Gastrocnemius medialis (tissue), 4 donors: ENCODE measurements around the gene CACNA2D2. TPM values are rescaled to one million over a fixed set of nuclear protein-coding genes. Genes with fewer than 3 reads are reported as not detected.

Source experiments
- ATAC-seq, 2 donors: fragments of 150-250 bp; one replicate each; pipeline ENCODE4 v1.9.1; 2016
- DNase-seq, 2 donors: peaks; one replicate each; pipeline ENCODE4 v3.0.0-alpha.2; 2019
- H3K27ac ChIP-seq, 4 donors: fragments of 200-600 bp; sonication (generic); 1 replicate in 1 of 4; 2 replicates in 3 of 4; pipeline ENCODE4 v1.5.1; 2016 to 2018; ENCODE audit warnings: mild to moderate bottlenecking in 2 of 4, moderate library complexity in 1 of 4
- H3K27me3 ChIP-seq, 3 donors: fragments of 200-600 bp; sonication (generic) in 2 of 3; 1 replicate in 1 of 3; 2 replicates in 2 of 3; pipeline versions ENCODE4 v1.5.1 to v1.6.0; 2016 to 2019; ENCODE audit warnings: mild to moderate bottlenecking in 1 of 3, moderate library complexity in 1 of 3
- H3K36me3 ChIP-seq, 2 donors: fragments of 200-600 bp; sonication (generic) in 1 of 2; one replicate each; pipeline ENCODE4 v1.5.1; 2017 to 2018
- H3K4me1 ChIP-seq, 2 donors: fragments of 200-600 bp; sonication (generic) in 1 of 2; one replicate each; pipeline ENCODE4 v1.5.1; 2016 to 2017; ENCODE audit warnings: mild to moderate bottlenecking in 2 of 2
- H3K4me3 ChIP-seq, 4 donors: fragments of 200-600 bp; sonication (generic) in 3 of 4; 1 replicate in 1 of 4; 2 replicates in 3 of 4; pipeline ENCODE4 v1.5.1; 2016 to 2019; ENCODE audit warnings: mild to moderate bottlenecking in 2 of 4
- H3K9me3 ChIP-seq, 3 donors: fragments of 200-600 bp; sonication (generic) in 2 of 3; 1 replicate in 1 of 3; 2 replicates in 2 of 3; pipeline ENCODE4 v1.5.1; 2016 to 2019
- CTCF ChIP-seq, 5 experiments: fragments of 450-650 bp in 3 of 5; fragments of 200-600 bp in 2 of 5; sonication (generic) in 2 of 5; IDR thresholded peaks in 4 of 5; conservative IDR thresholded peaks in 1 of 5; 1 replicate in 4 of 5; 2 replicates in 1 of 5; pipeline ENCODE4 v1.5.1; 2016 to 2019; ENCODE audit warnings: antibody characterized with exemption in 5 of 5, mild to moderate bottlenecking in 3 of 5, moderate library complexity in 3 of 5
- POLR2A ChIP-seq, 2 donors: fragments of 450-650 bp; IDR thresholded peaks; one replicate each; pipeline ENCODE4 v1.6.1; 2017; ENCODE audit warnings: antibody characterized with exemption in 2 of 2, mild to moderate bottlenecking in 2 of 2, moderate library complexity in 2 of 2
- in situ Hi-C, 4 donors: fragments of 200-750 bp; cut with MboI; loops; one replicate each; pipeline versions ENCODE4 v1.15.0 to v1.8.0; 2017; ENCODE audit warnings: low sequenced_read_pairs in 4 of 4
- intact Hi-C: fragments of 100-400 bp; cut with DNase I; formaldehyde crosslinking; loops from one replicate; pipeline ENCODE4 v1.15.1; 2023; ENCODE audit warnings: low total_unique reads
- total RNA-seq, 4 donors: library from RNA; depleted of rRNA; stranded (reverse); fragments of >200 nt; gene quantifications; one replicate each; pipeline versions ENCODE4 v1.1.0 to v1.2.3, GENCODE V29; 2016

Gene CACNA2D2
- total RNA-seq, 4 donors from 2014 or later, result 0.27 to 0.68 (median 0.45) TPM

DNA sequence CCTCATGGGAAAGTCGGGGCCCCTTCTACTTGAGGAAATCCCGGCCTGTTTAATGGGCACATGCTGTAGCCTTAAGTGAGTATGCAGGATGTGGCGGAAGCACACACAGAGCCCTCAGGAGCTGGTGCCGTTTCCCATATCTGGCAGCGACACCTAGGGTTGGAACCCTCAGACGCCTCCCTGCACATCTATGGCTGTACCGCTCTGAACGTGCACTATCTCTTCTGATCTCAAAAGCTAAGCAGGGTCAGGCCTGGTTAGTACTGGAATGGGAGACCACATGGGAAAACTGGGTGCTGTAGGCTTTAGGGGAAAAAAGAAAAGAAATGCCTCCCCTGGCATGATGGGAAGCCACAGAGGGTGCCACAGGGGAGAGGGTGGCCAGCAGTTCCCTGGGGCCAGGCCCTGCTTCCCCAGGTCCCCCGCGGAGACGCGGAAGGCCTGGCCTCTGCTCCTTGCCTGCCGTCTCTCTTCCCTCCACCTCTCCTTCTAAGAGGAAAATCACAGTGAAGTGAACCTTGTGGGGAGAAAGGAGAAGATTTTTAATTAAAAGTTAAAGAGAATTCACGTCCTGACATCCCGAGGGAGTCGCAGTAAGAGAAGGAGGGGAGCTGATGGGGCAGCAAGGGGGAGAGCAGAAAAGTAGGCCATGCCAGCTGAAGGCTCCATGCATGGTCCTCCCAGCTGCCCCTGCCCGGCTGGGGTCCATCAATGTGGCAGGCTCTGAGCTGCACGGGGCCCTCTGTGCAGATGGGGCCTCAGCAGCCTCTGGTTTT is 83.7 kb downstream of the CACNA2D2 start:
- ATAC-seq (no peak), DNase-seq (no peak)
- H3K9me3 ChIP-seq, result no peaks in the 10 kb centered on the region
- H3K36me3 ChIP-seq, result no peaks in the 10 kb centered on the region
- no peak overlapping the region for H3K4me3 ChIP-seq
- no peak for TF ChIP-seq CTCF (IDR thresholded peaks at IDR 0.05 in 4 of 5, conservative IDR thresholded peaks at IDR 0.05 in 1 of 5)
- no peak for TF ChIP-seq POLR2A (IDR thresholded peaks at IDR 0.05)
- H3K27me3 ChIP-seq, result no peaks in the 10 kb centered on the region
- in situ Hi-C loops, result no loop called here
- H3K4me1 ChIP-seq, result no peaks in the 10 kb centered on the region
- intact Hi-C loops, result no loop called here
- no peak overlapping the region for H3K27ac ChIP-seq

DNA sequence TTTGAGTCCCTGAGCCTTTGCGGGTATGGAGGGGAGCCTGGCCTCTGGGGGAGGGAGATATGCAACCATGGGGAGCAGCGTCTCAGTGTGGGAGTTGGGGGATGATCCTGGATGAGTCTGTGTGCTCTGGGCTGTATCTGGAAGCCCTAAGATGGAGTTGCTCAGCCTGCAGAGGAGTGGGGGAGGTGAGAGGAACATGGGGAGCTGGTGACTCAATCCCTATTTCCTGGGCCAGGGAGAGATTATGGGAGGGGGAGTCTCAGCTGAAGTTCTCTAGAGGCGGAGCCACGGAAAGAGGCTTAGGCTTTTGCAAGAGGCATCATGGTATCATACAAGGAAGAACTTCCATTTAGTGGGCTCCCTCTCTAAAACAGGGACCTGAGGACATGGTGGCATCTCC is 84.6 kb downstream of the CACNA2D2 start:
- no peaks in the 10 kb centered on the region for H3K27me3 ChIP-seq
- TF ChIP-seq CTCF (IDR thresholded peaks at IDR 0.05 in 4 of 5, conservative IDR thresholded peaks at IDR 0.05 in 1 of 5), result no peak
- H3K36me3 ChIP-seq, result no peaks in the 10 kb centered on the region
- ATAC-seq, result no peak
- in situ Hi-C loops (no loop called here), intact Hi-C loops (no loop called here)
- no peak overlapping the region for H3K27ac ChIP-seq
- no peaks in the 10 kb centered on the region for H3K4me1 ChIP-seq
- H3K9me3 ChIP-seq, result no peaks in the 10 kb centered on the region
- H3K4me3 ChIP-seq, result no peak overlapping the region
- no peak for DNase-seq

- no peaks in the 10 kb centered on the region for H3K36me3 ChIP-seq
- no peak overlapping the region for H3K27ac ChIP-seq
- H3K27me3 ChIP-seq, result no peaks in the 10 kb centered on the region
- H3K4me1 ChIP-seq, result no peaks in the 10 kb centered on the region
- no peaks in the 10 kb centered on the region for H3K9me3 ChIP-seq
- DNase-seq (no peak), ATAC-seq (no peak)
- TF ChIP-seq POLR2A (IDR thresholded peaks at IDR 0.05), result no peak
- no peak overlapping the region for H3K4me3 ChIP-seq
- in situ Hi-C loops (no loop called here), intact Hi-C loops (no loop called here)
Observed at GRCh38 chr3:50417637-50418033, 85.8 kb downstream of the CACNA2D2 start.

GRCh38 chr3:50416736-50417636 is 86.4 kb downstream of the CACNA2D2 start:
- Histone ChIP-seq H3K9me3 (no peaks in the 10 kb centered on the region), H3K27ac (no peak overlapping the region), H3K4me3 (no peak overlapping the region), H3K27me3 (no peaks in the 10 kb centered on the region), H3K36me3 (no peaks in the 10 kb centered on the region), H3K4me1 (no peaks in the 10 kb centered on the region)
- in situ Hi-C loops, result no loop called here
- intact Hi-C loops, result no loop called here
- DNase-seq (no peak), ATAC-seq (no peak)
- TF ChIP-seq CTCF (IDR thresholded peaks at IDR 0.05 in 4 of 5, conservative IDR thresholded peaks at IDR 0.05 in 1 of 5), result no peak
- TF ChIP-seq POLR2A (IDR thresholded peaks at IDR 0.05), result no peak

GRCh38 chr3:50415816-50416215 is 87.6 kb downstream of the CACNA2D2 start:
- no peak overlapping the region for H3K4me3 ChIP-seq
- H3K27me3 ChIP-seq, result no peaks in the 10 kb centered on the region
- no peak for DNase-seq
- intact Hi-C loops, result no loop called here
- H3K36me3 ChIP-seq, result no peaks in the 10 kb centered on the region
- in situ Hi-C loops, result no loop called here
- ATAC-seq, result no peak
- H3K27ac ChIP-seq, result no peak overlapping the region
- H3K4me1 ChIP-seq, result no peaks in the 10 kb centered on the region
- TF ChIP-seq POLR2A (IDR thresholded peaks at IDR 0.05), result no peak
- no peak for TF ChIP-seq CTCF (IDR thresholded peaks at IDR 0.05 in 4 of 5, conservative IDR thresholded peaks at IDR 0.05 in 1 of 5)
- no peaks in the 10 kb centered on the region for H3K9me3 ChIP-seq
